ENCODE results near the gene OSGEPL1.

- TF ChIP-seq CTCF (IDR thresholded peaks at IDR 0.05): no peak
- no peak for TF ChIP-seq SIN3A (IDR thresholded peaks at IDR 0.05; ENCODE audit: borderline replicate concordance, insufficient read depth, low read depth, low read length)
- TF ChIP-seq POLR2AphosphoS5 (IDR thresholded peaks at IDR 0.05; ENCODE audit: low read depth, low read length): no peak
- TF ChIP-seq REST (IDR thresholded peaks at IDR 0.05; ENCODE audit: insufficient read depth in 1 of 2, low read depth in 2 of 2, low read length in 1 of 2): no peak
- TF ChIP-seq TCF7L2 (IDR thresholded peaks at IDR 0.05; ENCODE audit: low read depth, low read length): no peak
Measured at GRCh38 chr2:189772212-189772611, 9.6 kb upstream of the OSGEPL1 start.
